Renal cortex interstitium (tissue), 15 donors: ENCODE data around the gene ORMDL2. TPM values are rescaled to one million over a fixed set of nuclear protein-coding genes. Genes with fewer than 3 reads are reported as not detected.

Experiments
- DNase-seq, 11 donors: peaks; one replicate each; pipeline ENCODE4 v3.0.0-alpha.2; 2013; ENCODE audit warnings: low read depth in 9 of 11, low spot score in 4 of 11; ENCODE audit errors: extremely low read depth in 1 of 11
- long read RNA-seq, 16 experiments: transcript quantifications; one replicate each; lab custom pipeline, GENCODE V29; 2026
- polyA plus RNA-seq, 3 donors: library from polyadenylated mRNA; unstranded; fragments of 120-200 nt; gene quantifications; one replicate each; pipeline ENCODE4 v1.2.1, GENCODE V29; 2013; ENCODE audit not compliant: insufficient read length in 3 of 3

Gene ORMDL2, protein sequence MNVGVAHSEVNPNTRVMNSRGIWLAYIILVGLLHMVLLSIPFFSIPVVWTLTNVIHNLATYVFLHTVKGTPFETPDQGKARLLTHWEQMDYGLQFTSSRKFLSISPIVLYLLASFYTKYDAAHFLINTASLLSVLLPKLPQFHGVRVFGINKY
- polyA plus RNA-seq: 10 to 100 TPM; 33.7 to 34.7 (median 34.0) TPM
- long read RNA-seq, donor 1, transcript ORMDL2-201 (4 exons, 2,141 nt): major isoform, 11 of 12 reads
- long read RNA-seq, donor 1, partial matches to known transcripts: 0 of 12 reads
- long read RNA-seq, donor 1, other reads (novel, unspliced or antisense): 0 of 12 reads
- long read RNA-seq, donor 2, transcript ORMDL2-201 (4 exons, 2,141 nt): major isoform, 9 of 9 reads
- long read RNA-seq, donor 2, partial matches to known transcripts: 0 of 9 reads
- long read RNA-seq, donor 2, other reads (novel, unspliced or antisense): 0 of 9 reads
- long read RNA-seq, donor 3, transcript ORMDL2-201 (4 exons, 2,141 nt): major isoform, 20 of 58 reads
- long read RNA-seq, donor 3, partial matches to known transcripts: 29 of 58 reads
- long read RNA-seq, donor 3, other reads (novel, unspliced or antisense): 8 of 58 reads
- long read RNA-seq, donor 4, transcript ORMDL2-201 (4 exons, 2,141 nt): major isoform, 16 of 28 reads
- long read RNA-seq, donor 4, partial matches to known transcripts: 12 of 28 reads
- long read RNA-seq, donor 4, other reads (novel, unspliced or antisense): 0 of 28 reads
- long read RNA-seq, donor 5: 0 reads
- long read RNA-seq, donor 6, transcript ORMDL2-201 (4 exons, 2,141 nt): major isoform, 18 of 44 reads
- long read RNA-seq, donor 6, partial matches to known transcripts: 25 of 44 reads
- long read RNA-seq, donor 6, other reads (novel, unspliced or antisense): 0 of 44 reads
- long read RNA-seq, donor 7, transcript ORMDL2-201 (4 exons, 2,141 nt): major isoform, 12 of 18 reads
- long read RNA-seq, donor 7, partial matches to known transcripts: 5 of 18 reads
- long read RNA-seq, donor 7, other reads (novel, unspliced or antisense): 0 of 18 reads
- long read RNA-seq, donor 8, transcript ORMDL2-201 (4 exons, 2,141 nt): major isoform, 34 of 96 reads
- long read RNA-seq, donor 8, partial matches to known transcripts: 52 of 96 reads
- long read RNA-seq, donor 8, other reads (novel, unspliced or antisense): 8 of 96 reads
- long read RNA-seq, donor 9, transcript ORMDL2-201 (4 exons, 2,141 nt): major isoform, 10 of 27 reads
- long read RNA-seq, donor 9, partial matches to known transcripts: 8 of 27 reads
- long read RNA-seq, donor 9, other reads (novel, unspliced or antisense): 8 of 27 reads
- long read RNA-seq, donor 10, transcript ORMDL2-201 (4 exons, 2,141 nt): major isoform, 26 of 44 reads
- long read RNA-seq, donor 10, partial matches to known transcripts: 8 of 44 reads
- long read RNA-seq, donor 10, other reads (novel, unspliced or antisense): 8 of 44 reads
- long read RNA-seq, donor 11, transcript ORMDL2-201 (4 exons, 2,141 nt): major isoform, 11 of 11 reads
- long read RNA-seq, donor 11, partial matches to known transcripts: 0 of 11 reads
- long read RNA-seq, donor 11, other reads (novel, unspliced or antisense): 0 of 11 reads
- long read RNA-seq, donor 12, partial matches to known transcripts: 0 of 4 reads
- long read RNA-seq, donor 12, other reads (novel, unspliced or antisense): 0 of 4 reads
- long read RNA-seq, donor 13: 0 reads
- long read RNA-seq, donor 14, transcript ORMDL2-201 (4 exons, 2,141 nt): major isoform, 12 of 26 reads
- long read RNA-seq, donor 14, partial matches to known transcripts: 11 of 26 reads
- long read RNA-seq, donor 14, other reads (novel, unspliced or antisense): 0 of 26 reads
- long read RNA-seq, donor 15, transcript ORMDL2-201 (4 exons, 2,141 nt): major isoform, 5 of 6 reads
- long read RNA-seq, donor 15, partial matches to known transcripts: 0 of 6 reads
- long read RNA-seq, donor 15, other reads (novel, unspliced or antisense): 0 of 6 reads
- long read RNA-seq, donor 16, transcript ORMDL2-201 (4 exons, 2,141 nt): major isoform, 50 of 116 reads
- long read RNA-seq, donor 16, partial matches to known transcripts: 37 of 116 reads
- long read RNA-seq, donor 16, other reads (novel, unspliced or antisense): 29 of 116 reads

DNA sequence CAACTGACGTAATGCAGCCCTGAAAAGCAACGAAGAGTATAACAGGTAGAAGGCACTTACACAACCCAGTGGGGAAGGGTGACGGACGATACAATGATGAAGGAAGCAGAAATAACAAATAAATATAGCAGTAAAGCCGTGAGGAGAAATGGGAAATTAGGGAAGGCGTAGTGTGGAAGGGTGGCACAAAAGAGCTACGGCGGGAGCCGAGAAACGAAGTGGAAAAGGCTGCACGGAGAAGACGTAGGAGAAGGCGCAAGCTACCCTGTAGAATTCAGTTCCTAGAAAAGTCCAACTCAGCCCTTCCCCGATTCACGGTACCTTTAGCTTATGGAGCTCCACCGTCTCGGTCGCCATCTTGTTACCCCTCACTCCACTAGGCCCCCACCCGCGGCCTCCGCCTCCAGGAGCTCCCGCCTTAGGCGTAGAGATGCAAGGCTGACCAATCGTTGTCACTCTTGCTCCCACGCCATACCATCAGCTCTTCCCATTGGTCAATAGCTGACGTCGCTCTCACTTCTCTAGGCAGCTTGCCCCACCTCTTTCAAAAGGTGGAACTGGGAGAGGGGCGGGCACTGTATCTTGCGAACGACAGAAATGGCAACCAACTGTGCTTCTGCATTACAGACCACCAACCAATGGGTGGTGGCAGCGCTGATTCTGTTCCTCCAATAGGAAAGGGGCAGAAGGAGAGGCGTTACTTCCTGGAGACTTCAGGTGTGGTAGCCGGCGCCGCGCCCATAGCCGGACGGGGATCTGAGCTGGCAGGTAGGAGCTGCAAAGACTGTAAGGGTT, at the start of gene ORMDL2, which contains the start of gene SARNP:
Gene ORMDL2 (plus strand): TSS at position 697 of the 795 bp plus-strand sequence. CDS start 959 bp downstream, outside the sequence.
Gene SARNP (minus strand): TSS at position 380 of the 795 bp plus-strand sequence. CDS start 23 bp downstream, at position 357.
- DNase-seq: peak; percentile 98 to 100 (median 100)

DNA sequence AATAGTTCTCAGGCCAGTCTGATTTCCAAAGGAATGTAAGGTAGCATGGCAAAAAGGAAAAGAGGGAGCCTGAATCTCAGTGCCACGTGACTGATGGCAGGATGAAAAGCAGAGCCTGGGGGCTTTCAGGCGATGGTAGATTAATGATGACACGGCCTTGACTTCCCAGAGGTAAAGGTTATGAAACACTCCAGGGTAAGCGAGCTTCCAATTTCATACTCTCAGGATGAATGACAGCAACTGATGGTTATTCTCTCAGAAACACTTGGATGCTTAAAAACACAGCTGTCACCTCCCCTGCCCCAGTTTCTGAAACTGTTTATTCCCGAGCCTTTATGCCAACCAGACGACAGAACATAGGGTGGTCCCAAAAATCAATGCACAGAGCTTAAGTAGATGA, 46.1 kb upstream of the ORMDL2 start:
- DNase-seq: no peak

DNA sequence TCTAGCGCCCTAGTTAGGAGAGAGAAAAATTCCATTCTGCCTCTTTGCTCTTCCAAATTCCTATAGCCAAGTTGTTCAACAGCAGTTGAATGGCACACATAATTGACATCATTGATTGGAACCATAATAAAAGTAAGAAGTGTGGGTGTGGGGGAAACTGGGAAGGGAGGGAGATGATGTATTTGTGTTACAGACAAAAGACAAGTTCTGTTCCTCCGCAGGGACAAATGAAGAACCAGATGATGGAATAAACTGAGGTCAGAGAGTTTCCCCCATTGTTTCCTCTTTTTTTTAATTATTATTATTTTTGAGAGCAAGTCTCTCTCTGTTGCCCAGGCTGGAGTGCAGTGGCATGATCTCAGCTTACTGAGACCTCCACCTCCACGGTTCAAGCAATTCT, 40.0 kb upstream of the ORMDL2 start:
- DNase-seq: no peak

GRCh38 chr12:55780685-55781084, 37.2 kb upstream of the ORMDL2 start:
- DNase-seq: no peak

GRCh38 chr12:55788546-55788945, 29.3 kb upstream of the ORMDL2 start:
- peak in 5 of 11 donors; percentile 9 to 30 (median 29) for DNase-seq

DNA sequence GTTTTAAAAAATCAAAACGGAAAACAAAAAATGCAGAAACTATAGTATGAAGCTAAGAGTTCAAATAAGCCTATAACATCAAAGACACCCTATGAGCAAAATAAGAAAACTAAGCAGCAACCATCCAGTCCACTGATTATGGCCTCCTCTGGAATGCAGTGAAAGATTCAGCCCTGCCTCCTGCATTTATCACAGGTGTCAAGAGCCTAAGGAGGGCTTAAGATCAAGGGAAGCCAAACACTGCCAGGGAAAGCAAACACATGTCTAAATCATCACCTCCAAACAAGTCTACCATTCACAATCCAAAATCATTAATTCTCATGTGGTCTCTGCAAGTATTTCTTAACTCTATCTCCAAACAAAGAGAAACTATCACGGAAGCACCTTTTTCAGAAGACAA, 28.7 kb upstream of the ORMDL2 start:
- peak in 5 of 11 donors; percentile 10 to 41 (median 25) for DNase-seq

DNA sequence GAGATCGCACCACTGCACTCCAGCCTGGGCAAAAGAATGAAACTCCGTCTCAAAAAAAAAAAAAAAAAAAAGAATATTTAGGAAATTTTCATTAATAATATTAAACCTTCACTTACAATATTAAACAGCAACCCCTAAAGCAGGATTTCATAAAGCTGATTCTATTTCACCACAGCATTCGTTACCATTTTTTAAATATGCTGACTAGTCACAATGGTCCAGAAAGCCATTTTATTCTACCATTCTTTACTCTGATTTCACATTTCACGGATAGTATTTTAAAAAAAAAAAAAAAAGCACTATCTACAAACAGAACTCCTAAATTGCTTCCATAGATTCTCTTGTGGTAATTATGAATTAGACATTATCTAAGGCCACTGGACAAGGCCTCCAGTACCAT, 27.9 kb upstream of the ORMDL2 start:
- no peak for DNase-seq

GRCh38 chr12:55795950-55796349, 21.9 kb upstream of the ORMDL2 start:
- no peak for DNase-seq

- DNase-seq: peak in 8 of 11 donors; percentile 47 to 67 (median 56)
These were observed 20.8 kb upstream of the ORMDL2 start for GRCh38 chr12:55797068-55797467.

DNA sequence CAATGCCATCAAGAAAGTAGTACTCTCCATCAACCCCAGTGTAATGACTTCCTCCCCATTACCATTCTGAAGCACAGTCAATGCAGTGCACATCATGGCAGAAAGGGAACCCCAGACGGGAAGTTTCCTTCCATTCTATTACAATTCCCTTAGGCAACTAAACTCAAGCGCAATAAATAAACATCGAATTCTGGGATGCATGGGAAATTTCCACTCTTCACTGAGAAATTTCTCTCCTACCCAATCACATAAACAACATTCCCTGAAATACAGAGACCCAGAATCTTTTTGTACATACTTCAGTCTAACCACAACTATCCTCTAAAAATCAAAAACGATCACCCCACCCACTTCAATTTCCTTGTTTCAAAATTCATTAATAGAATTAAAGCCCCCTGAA, 20.3 kb upstream of the ORMDL2 start:
- no peak for DNase-seq

GRCh38 chr12:55806982-55807381, 10.9 kb upstream of the ORMDL2 start:
- DNase-seq: no peak

DNA sequence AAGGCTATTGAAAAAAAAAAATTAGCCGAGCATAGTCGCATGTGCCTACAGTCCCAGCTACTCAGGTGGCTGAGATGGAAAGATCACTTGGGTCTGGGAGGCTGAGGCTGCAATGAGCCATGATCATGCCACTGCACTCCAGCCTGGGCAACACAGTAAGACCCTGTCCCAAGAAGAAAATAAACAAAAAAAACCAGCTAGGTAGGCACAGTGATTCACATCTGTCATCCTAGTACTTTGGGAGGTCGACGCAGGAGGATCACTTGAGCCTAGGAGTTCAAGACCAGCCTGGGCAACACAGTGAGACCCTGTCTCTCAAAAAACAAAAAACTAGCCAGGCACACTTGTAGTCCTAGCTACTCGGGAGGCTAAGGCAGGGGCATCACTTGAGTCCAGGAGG, 8.6 kb upstream of the ORMDL2 start:
- DNase-seq: no peak

DNA sequence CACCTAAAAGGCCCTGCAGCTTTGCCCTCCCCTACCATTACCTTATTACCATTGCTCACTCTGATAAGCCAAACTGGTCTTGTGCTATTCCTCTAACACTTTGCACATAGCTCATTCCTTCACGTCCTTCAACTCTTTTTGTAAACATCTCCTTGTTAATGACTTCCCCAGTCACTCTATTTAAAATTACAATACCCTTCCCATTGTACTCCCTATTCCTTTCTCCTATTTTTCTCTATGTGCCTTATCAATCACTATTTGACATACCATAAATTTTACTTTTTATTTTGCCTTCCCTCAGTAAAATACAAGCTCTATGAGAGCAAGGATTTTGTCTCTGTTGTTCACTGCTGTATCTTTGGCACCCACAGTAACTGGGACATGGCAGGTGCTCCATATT, 5.8 kb upstream of the ORMDL2 start:
- no peak for DNase-seq

- no peak for DNase-seq
These were observed 3.6 kb upstream of the ORMDL2 start for GRCh38 chr12:55814257-55814656.

DNA sequence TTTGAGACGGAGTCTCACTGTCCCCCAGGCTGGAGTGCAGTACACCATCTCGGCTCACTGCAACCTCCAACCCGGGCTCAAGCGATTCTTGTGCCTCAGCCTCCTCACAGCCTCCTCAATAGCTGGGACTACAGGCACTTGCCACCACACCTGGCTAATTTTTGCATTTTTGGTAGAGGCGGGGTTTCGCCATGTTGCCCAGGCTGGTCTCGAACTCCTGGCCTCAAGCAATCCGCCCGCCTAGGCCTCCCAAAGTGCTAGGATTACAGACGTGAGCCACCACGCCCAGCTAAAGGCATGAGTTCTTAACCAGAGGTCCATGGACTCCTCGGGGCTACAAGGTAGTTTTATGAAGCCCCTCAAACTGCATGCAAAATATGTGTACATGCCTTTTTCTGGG, 2.4 kb upstream of the ORMDL2 start:
- DNase-seq: no peak

- DNase-seq: peak in 3 of 11 donors; percentile 33 to 42 (median 41)
These were observed 928 bp upstream of the ORMDL2 start for GRCh38 chr12:55816881-55817344.
